ENCODE data around the gene ZP3.
"Not testable (repeated sequence)": the region's sequence is repeated elsewhere in the genome, so short reads cannot be mapped to it uniquely, and the experiment has no call there.

Gene ZP3

DNA sequence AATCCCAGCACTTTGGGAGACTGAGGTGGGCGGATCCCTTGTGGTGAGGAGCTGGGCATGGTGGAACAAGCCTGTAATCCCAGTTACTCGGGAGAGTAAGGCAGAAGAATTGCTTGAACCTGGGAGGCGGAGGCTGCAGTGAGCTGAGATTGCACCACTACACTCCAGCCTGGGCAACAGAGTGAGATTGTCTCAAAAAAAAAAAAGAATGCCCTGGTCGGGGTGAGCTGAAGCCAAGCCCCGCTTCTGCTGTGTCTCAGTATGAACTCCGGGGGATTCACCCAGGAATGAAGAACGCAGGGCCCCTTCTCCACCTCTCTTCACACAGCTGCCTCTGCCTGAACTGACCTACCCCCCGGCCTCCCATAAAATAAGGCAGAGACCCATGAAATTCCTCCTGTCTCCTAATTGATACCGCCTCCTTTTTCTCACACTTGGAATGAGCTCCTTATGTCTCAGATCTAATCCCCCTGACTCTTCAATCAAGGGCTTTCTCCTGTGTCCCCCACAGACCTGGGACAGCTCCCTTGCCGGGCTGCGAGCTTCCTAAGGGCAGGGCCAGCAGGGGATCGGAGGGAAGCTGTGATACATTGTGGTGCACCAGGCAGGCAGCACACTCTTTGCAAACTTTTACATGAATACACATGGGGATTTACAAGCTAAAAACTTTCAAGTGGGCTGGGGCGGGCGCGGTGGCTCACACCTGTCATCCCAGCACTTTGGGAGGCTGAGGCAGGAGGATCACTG is 911 bp upstream of the ZP3 start:
- Mint-ChIP-seq H3K27ac (no peak overlapping the region), H3K4me1 (peaks cover 24% of the 10 kb centered on the region)

DNA sequence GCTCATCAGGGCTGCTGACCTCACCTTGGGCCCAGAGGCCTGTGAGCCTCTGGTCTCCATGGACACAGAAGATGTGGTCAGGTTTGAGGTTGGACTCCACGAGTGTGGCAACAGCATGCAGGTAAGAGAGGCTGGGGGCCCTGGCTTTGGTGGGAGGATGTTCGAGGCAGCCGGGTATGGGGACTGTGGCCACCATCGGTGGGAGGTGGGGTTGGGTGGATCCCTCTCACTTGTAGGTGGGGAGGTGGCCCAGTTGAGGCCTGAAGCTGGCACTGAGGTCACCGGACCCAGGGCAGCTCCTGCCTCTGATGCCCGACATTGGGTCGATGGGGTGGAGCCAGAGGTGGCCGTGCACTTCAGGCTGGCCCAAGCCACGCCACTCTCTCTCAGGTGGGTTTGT is 406 bp downstream of the ZP3 start:
- H3K27ac Mint-ChIP-seq: peak overlapping the region; percentile 5
- H3K4me1 Mint-ChIP-seq: peaks cover 19% of the 10 kb centered on the region
- no peaks in the 10 kb centered on the region for H3K9me3 Mint-ChIP-seq
- H3K4me3 Mint-ChIP-seq: no peak overlapping the region
- no peaks in the 10 kb centered on the region for H3K36me3 Mint-ChIP-seq
- H3K27me3 Mint-ChIP-seq: peaks cover 31% of the 10 kb centered on the region
- ATAC-seq: no peak

More for the DNA sequence above, 911 bp upstream of the ZP3 start:
- Mint-ChIP-seq H3K27me3 (peaks cover 43% of the 10 kb centered on the region), H3K4me3 (no peak overlapping the region), H3K9me3 (no peaks in the 10 kb centered on the region), H3K36me3 (no peaks in the 10 kb centered on the region)
- no peak for ATAC-seq

DNA sequence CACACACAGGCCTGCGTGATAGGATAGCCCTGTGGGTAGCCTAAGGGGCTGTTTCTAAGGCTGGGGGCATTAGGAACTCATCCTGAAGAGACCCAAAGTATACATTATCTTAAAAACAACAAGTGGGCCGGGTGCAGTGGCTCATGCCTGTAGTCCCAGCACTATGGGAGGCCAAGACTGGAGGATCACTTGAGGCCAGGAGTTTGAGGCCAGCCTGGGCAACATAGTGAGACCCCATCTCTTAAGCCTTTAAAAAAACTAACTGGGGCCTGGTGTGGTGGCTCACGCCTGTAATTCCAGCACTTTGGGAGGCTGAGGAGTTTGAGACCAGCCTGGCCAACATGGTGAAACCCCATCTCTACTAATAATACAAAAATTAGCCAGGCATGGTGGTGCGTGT is 808 bp downstream of the ZP3 start:
- not testable (repeated sequence) for ATAC-seq, H3K27ac Mint-ChIP-seq, H3K4me3 Mint-ChIP-seq, H3K36me3 Mint-ChIP-seq, H3K9me3 Mint-ChIP-seq
- H3K4me1 Mint-ChIP-seq: peaks cover 19% of the 10 kb centered on the region
- peaks cover 28% of the 10 kb centered on the region for H3K27me3 Mint-ChIP-seq

DNA sequence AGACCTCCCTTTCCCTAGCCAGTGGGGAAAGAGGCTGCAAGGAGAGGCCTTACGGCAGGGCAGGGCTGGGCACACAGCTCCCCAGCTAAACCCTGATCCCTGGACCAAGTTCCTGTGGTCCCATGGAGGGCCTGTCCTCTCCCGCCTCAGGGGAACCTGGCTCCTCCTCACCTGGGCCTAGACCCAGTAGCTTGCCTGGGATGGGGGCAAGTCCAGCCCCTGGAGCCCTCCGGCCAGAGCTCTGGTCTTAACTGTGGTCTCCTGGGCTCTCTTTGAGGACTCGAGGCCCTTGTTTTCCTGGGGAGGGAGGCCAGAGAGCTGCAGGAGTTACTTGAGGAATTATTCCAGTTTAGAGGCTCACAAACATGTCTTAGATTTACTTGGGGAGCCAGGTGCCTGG is 1.5 kb downstream of the ZP3 start:
- Mint-ChIP-seq H3K4me1 (peaks cover 19% of the 10 kb centered on the region), H3K27ac (no peak overlapping the region), H3K27me3 (peaks cover 28% of the 10 kb centered on the region), H3K36me3 (no peaks in the 10 kb centered on the region), H3K9me3 (no peaks in the 10 kb centered on the region), H3K4me3 (no peak overlapping the region)
- no peak for ATAC-seq

DNA sequence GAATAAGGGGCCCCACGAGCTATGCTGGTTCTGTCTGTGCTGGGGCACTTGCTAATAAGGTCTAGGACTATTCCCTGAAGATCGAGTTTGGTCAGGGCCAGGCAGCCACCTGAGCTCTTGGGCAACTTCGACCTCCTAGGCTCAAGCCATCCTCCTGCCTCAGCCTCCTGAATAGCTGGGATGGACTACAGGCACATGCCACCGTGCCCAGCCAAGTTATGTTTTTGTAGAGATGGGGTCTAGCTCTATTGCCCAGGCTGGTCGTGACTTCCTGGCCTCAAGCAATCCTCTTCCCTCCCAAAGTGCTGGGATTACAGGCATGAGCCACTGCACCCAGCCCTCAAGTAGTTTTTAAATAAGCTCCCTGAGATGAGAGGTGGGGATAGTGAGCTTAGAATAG is 2.9 kb downstream of the ZP3 start:
- no peak overlapping the region for H3K4me3 Mint-ChIP-seq
- H3K27me3 Mint-ChIP-seq: peaks cover 17% of the 10 kb centered on the region
- H3K9me3 Mint-ChIP-seq: no peaks in the 10 kb centered on the region
- no peak overlapping the region for H3K27ac Mint-ChIP-seq
- no peak for ATAC-seq
- H3K4me1 Mint-ChIP-seq: peaks cover 19% of the 10 kb centered on the region
- H3K36me3 Mint-ChIP-seq: no peaks in the 10 kb centered on the region

DNA sequence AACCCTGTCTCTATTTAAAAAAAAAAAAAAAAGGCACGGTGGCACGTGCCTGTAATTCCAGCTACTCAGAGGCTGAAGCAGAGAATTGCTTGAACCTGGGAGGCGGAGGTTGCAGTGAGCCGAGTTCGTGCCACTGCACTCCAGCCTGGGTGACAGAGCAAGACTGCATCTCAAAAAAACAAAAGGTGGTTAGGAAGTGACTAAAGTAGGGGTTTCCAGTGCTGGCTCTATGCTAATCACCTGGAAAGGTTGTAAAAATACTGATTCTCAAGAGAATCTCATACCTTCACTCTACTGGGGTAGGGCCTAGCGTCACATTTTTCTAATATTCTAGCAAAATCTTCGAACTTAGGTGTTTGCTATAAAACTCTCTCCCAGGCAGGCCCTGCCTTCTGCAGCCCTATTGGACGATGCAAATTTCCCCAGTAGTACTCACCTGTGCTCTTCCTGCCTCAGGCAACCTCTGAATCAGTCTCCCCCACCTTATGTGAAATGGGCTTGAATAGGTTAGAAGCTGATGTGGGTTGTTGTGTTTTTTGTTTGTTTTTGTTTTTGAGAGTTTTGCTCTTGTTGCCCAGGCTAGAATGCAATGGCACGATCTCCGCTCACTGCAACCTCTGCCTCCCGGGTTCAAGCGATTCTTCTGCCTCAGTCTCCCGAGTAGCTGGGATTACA is 3.5 kb downstream of the ZP3 start:
- no peak for ATAC-seq
- Mint-ChIP-seq H3K4me3 (no peak overlapping the region), H3K27me3 (peaks cover 11% of the 10 kb centered on the region), H3K4me1 (peaks cover 19% of the 10 kb centered on the region), H3K9me3 (no peaks in the 10 kb centered on the region), H3K36me3 (no peaks in the 10 kb centered on the region), H3K27ac (no peak overlapping the region)

DNA sequence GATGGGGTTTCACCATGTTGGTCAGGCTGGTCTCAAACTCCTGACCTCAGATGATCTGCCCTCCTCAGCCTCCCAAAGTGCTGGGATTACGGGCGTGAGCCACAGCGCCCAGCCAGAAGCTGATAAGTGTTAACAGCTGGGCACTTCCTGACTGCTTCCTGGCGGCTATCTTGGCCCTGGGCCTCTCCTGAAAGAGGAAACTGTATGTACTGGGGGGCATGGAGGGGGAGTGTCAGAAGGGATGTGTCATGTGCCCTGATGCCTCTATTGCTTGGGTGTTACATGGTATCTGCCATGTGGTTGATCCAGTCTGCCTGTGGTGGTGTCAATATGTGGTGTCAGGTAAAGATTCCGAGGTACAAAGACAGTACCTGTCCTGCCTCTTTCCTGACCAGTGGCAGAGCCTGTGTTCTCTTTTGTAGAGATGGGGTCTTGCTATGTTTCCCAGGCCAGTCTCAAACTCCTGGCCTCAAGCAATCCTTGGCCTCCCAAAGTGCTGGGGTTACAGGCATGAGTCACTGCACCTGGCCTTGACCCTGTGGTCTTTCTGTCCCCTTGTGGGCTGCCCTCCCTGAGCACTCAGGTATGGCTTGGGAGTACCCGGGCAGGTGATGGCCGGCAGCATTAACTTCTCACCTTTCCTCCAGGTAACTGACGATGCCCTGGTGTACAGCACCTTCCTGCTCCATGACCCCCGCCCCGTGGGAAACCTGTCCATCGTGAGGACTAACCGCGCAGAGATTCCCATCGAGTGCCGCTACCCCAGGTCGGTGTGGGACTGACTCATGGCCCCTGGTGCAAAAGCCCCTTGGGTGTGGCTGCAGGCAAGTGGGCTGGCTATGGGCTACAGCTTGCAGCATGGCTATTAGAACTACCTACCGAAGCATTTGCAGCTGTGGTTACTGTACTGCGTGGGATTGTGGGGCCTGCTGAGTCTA is 4.4 kb downstream of the ZP3 start:
- Mint-ChIP-seq H3K9me3 (no peaks in the 10 kb centered on the region), H3K27ac (no peak overlapping the region), H3K4me3 (no peak overlapping the region), H3K4me1 (peaks cover 19% of the 10 kb centered on the region), H3K36me3 (no peaks in the 10 kb centered on the region), H3K27me3 (peaks cover 2% of the 10 kb centered on the region)
- no peak for ATAC-seq

DNA sequence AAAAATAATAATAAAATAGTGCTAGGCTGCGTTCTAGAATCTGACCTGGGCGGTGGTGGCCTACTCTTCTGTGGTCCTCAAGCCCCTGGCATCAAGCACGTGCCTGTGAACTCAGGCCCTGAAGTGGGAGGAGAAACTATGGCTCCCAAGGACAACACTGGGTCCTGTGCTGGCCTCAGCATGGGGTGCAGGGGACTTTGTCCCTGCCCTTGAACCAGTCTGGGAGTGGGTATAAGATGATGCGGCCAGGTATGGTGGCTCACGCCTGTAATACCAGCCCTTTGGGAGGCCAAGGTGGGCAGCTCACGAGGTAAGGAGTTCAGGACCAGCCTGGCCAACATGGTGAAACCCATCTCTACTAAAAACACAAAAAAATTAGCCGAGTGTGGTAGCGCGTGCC is 5.5 kb downstream of the ZP3 start:
- ATAC-seq: no peak
- no peak overlapping the region for H3K27ac Mint-ChIP-seq
- H3K4me1 Mint-ChIP-seq: peaks cover 9% of the 10 kb centered on the region
- no peak overlapping the region for H3K4me3 Mint-ChIP-seq
- H3K9me3 Mint-ChIP-seq: no peaks in the 10 kb centered on the region
- no peaks in the 10 kb centered on the region for H3K36me3 Mint-ChIP-seq
- no peaks in the 10 kb centered on the region for H3K27me3 Mint-ChIP-seq

DNA sequence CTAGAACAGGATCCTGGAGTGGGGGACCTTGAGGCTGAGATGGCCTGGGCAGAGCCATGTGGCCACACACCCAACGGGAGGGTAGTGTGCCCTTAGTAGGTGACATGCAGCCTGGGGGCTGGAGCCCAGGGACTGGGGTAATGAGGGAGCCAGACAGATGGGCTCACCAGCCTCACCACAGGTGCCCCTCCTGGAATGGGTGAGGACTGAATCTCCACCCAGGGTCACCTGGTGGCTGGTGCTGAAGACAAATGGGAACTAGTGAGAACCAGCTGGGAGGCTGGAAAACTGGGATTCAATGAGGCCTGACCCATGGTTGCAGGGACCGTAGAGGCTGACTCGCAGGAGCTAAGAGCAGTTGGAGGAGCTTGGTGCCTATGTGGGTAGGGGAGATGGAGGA is 6.1 kb downstream of the ZP3 start:
- H3K27me3 Mint-ChIP-seq: no peaks in the 10 kb centered on the region
- no peaks in the 10 kb centered on the region for H3K9me3 Mint-ChIP-seq
- H3K36me3 Mint-ChIP-seq: no peaks in the 10 kb centered on the region
- no peak for ATAC-seq
- H3K27ac Mint-ChIP-seq: no peak overlapping the region
- no peak overlapping the region for H3K4me3 Mint-ChIP-seq
- peaks cover 9% of the 10 kb centered on the region for H3K4me1 Mint-ChIP-seq

DNA sequence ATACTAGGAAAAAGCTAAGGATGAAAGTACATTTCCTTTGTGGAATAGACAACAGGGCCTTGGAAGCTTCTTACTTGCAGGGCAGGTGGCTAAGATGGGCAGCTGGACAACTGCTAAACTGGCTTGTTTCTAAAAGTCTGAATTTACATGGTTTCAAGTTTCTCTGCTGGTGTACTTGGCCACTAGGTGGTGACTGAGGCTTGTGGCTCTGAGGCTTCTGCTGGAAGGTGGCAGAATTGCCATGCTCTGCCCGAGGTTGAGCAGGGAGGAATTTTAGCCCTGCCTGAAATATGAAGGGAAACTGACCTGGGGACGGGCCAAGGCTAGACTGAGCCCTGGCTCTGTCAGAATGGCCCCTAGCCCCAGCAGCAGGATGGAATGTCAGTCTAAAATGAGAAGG is 13.1 kb downstream of the ZP3 start:
- H3K4me3 Mint-ChIP-seq, H3K27me3 Mint-ChIP-seq: not testable (repeated sequence)

DNA sequence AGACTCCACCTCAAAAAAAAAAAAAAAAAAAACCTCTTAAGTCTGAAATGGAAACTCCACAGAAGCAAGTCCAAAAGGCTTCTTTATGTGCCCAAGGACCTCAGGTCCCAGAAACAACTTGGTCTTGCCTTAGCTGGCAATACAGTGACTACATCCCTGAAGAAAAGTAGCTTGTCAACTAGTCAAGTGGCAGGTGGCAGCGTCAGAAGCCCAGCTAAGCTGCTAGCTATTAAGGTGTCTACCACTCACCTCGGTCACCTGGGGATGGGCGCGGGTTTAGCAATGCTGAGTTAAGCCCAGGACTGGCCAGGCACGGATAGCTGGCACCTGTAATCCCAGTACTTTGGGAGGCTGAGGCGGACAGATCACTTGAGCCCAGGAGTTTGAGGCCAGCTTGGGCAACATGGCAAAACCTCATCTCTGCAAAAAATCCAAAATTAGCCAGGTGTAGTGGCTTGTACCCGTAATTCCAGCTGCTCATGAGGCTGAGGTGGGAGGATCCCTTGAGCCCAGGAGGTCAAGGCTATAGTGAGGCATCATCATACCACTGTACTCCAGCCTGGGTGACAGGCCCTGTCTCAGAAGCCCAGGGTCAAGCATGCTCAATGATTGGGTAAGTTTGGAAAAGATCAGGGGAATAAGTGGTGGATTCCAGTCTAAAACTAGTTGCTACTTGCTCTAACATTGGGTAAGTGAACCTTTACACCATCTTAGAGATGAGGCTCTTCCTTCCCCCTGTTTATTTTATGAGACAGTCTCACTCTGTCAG is 14.6 kb downstream of the ZP3 start:
- not testable (repeated sequence) for H3K27ac Mint-ChIP-seq, ATAC-seq, H3K9me3 Mint-ChIP-seq, H3K36me3 Mint-ChIP-seq, H3K4me3 Mint-ChIP-seq, H3K4me1 Mint-ChIP-seq, H3K27me3 Mint-ChIP-seq

More for the DNA sequence above, 13.1 kb downstream of the ZP3 start:
- not testable (repeated sequence) for H3K9me3 Mint-ChIP-seq, H3K27ac Mint-ChIP-seq, H3K4me1 Mint-ChIP-seq, H3K36me3 Mint-ChIP-seq
- peak; percentile 62 for ATAC-seq

DNA sequence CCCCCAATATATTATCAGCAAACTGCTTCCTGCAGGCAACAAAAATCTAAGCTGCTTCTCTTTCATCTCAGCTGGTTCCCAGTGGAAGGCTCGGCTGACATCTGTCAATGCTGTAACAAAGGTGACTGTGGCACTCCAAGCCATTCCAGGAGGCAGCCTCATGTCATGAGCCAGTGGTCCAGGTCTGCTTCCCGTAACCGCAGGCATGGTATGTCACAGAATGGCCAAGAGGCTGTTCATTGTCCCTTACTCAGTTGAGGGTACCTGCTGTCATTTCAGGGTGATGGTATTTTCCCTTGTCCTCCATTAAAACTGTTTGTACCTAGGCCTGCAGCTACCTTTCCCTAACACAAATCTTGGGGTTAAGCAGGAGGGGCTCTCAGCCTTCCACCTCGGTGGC is 15.7 kb downstream of the ZP3 start:
- not testable (repeated sequence) for H3K4me3 Mint-ChIP-seq, ATAC-seq, H3K9me3 Mint-ChIP-seq, H3K27ac Mint-ChIP-seq, H3K4me1 Mint-ChIP-seq, H3K36me3 Mint-ChIP-seq, H3K27me3 Mint-ChIP-seq

DNA sequence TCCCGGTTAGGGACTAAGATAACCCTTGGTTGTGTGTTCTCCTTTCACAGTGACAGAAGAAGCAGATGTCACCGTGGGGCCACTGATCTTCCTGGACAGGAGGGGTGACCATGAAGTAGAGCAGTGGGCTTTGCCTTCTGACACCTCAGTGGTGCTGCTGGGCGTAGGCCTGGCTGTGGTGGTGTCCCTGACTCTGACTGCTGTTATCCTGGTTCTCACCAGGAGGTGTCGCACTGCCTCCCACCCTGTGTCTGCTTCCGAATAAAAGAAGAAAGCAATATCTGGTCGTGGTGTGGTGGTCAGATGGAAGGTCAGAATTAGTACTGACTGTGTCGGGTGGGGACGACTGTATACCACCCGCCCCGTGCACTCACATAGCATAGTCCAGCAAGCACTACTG is 17.0 kb downstream of the ZP3 start:
- not testable (repeated sequence) for H3K36me3 Mint-ChIP-seq

DNA sequence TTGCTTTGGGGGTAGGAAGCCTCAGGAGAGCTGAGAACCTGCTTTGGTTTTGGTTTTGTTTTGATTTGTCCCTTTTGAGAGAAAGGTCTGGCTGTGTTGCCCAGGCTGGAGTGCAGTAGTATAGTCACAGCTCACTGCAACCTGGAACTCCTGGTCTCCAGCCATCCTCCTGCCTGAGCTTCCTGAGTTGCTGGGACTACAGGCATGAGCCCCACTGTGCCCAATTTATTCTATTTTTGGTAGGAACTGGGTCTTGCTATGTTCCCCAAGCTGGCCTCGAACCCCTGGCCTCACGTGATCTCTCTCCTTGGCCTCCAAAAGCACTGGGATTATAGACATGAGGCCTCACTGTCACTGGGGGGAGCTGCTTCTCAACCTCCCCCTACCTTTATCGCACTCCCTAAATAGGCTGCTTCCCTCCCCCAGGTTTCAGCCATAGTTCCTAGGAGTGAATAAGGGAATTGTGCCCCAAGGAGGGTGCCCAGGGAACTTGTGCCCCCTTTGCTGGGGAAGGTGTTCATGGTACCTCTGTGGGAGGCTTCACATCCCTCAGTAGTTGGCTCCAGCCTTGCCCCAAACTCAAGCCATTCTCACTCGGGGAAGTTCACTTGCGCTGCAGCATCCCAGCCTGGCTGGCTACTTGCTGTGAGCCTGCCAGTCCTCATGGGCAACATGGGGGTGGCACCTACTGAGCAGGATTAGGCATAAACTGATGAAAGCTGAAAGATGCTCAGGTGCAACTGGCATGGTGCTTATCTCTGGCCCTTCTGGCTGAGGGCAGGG is 18.1 kb downstream of the ZP3 start:
- not testable (repeated sequence) for H3K4me1 Mint-ChIP-seq, H3K9me3 Mint-ChIP-seq

More for the DNA sequence above, 17.0 kb downstream of the ZP3 start:
- peak; percentile 73 for ATAC-seq
- H3K27me3 Mint-ChIP-seq, H3K4me3 Mint-ChIP-seq, H3K4me1 Mint-ChIP-seq, H3K27ac Mint-ChIP-seq, H3K9me3 Mint-ChIP-seq: not testable (repeated sequence)

More for the DNA sequence above, 18.1 kb downstream of the ZP3 start:
- ATAC-seq, H3K4me3 Mint-ChIP-seq, H3K27me3 Mint-ChIP-seq, H3K36me3 Mint-ChIP-seq, H3K27ac Mint-ChIP-seq: not testable (repeated sequence)

Data from stimulated activated memory B cell treated with anti-CD40 and anti-IgM and Interleukin-4, amounts not matched to agents 10 μg/mL and 1 μg/mL and 100 μg/mL, for 72 hours (primary cell).